LNCAP (cell line): Measurements from ENCODE around the gene ARAP2.

Experiments
- CTCF ChIP-seq: fragments of 450-650 bp; IDR thresholded peaks from 2 replicates; pipeline ENCODE4 v1.5.1; 2017; ENCODE audit warnings: mild to moderate bottlenecking

ARAP2 gene

GRCh38 chr4:36282503-36283030, 38.3 kb upstream of the ARAP2 start:
- TF ChIP-seq CTCF: no peak

- no peak for TF ChIP-seq CTCF
These were observed 37.2 kb upstream of the ARAP2 start, which contains the start of gene DTHD1 for GRCh38 chr4:36281384-36282106. DTHD1 (plus strand) TSS chr4:36281616; CDS start chr4:36281759, 143 bp downstream.

- no peak for TF ChIP-seq CTCF
These were observed 36.2 kb upstream of the ARAP2 start for GRCh38 chr4:36280555-36280954.

GRCh38 chr4:36278789-36279188, 34.5 kb upstream of the ARAP2 start:
- no peak for TF ChIP-seq CTCF

GRCh38 chr4:36277533-36277932, 33.2 kb upstream of the ARAP2 start:
- TF ChIP-seq CTCF: no peak

- TF ChIP-seq CTCF: no peak
These were observed 29.8 kb upstream of the ARAP2 start for GRCh38 chr4:36274158-36274557.

GRCh38 chr4:36273276-36273675, 29.0 kb upstream of the ARAP2 start:
- TF ChIP-seq CTCF: no peak
